ENCODE results near the gene CDKN2B-AS1.
A peak's percentile ranks its signal among the peaks of the same experiment; 100 is the strongest.

CDKN2B-AS1 gene

DNA sequence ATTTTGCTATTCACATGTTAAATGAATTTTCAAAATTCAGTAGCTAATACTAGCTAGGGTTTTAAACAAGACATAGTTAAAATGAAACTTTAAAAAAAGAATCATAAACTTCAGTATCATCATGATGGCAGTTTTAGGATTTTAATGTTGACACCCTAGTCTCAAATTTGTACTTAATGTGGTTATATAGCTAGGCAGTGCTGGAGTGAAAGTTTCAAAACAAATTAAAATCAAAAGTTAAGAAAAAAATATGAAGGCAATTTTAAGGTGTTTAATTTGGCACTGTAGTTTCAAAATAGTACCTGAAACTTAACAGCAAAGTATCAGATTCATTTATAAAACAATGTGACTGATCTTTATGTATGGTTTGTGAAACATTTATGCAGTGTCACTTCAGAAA, 33.8 kb downstream of the CDKN2B-AS1 start:
- TF ChIP-seq, protein P1, sequence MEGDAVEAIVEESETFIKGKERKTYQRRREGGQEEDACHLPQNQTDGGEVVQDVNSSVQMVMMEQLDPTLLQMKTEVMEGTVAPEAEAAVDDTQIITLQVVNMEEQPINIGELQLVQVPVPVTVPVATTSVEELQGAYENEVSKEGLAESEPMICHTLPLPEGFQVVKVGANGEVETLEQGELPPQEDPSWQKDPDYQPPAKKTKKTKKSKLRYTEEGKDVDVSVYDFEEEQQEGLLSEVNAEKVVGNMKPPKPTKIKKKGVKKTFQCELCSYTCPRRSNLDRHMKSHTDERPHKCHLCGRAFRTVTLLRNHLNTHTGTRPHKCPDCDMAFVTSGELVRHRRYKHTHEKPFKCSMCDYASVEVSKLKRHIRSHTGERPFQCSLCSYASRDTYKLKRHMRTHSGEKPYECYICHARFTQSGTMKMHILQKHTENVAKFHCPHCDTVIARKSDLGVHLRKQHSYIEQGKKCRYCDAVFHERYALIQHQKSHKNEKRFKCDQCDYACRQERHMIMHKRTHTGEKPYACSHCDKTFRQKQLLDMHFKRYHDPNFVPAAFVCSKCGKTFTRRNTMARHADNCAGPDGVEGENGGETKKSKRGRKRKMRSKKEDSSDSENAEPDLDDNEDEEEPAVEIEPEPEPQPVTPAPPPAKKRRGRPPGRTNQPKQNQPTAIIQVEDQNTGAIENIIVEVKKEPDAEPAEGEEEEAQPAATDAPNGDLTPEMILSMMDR (IDR thresholded peaks at IDR 0.05; ENCODE audit: low read depth, low read length), result no peak
- H3K4me3 ChIP-seq (replicated peaks in 1 of 2; ENCODE audit: low read depth in 2 of 2, low read length in 2 of 2), result no peak overlapping the region
- no peak for DNase-seq (ENCODE audit: low read depth in 2 of 2)

DNA sequence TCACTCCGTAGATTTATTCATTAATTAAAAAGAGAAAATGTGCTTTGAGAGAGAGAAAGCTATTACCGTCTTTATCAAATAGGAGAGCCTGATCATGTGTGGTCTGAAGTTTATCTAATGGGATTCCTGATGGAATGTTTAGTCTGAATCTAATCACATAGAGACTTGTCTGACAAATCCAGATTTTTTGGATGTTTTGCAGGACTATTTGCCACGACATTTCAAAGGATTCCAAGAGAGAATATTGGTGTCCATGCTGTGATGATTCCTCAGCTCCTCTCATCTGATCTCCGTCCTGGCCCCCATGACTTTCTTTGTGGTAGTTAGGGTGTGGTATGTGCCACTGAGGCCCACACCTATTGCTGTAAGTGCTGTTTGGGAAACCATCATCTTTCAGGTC, 34.6 kb downstream of the CDKN2B-AS1 start:
- DNase-seq (ENCODE audit: low read depth in 2 of 2), result no peak
- H3K4me3 ChIP-seq (replicated peaks in 1 of 2; ENCODE audit: low read depth in 2 of 2, low read length in 2 of 2), result no peak overlapping the region
- TF ChIP-seq, protein P1 (IDR thresholded peaks at IDR 0.05; ENCODE audit: low read depth, low read length), result no peak

GRCh38 chr9:22030101-22030598, 35.6 kb downstream of the CDKN2B-AS1 start:
- DNase-seq (ENCODE audit: low read depth in 2 of 2), result peak; percentile 83 to 89
- TF ChIP-seq, protein P1 (IDR thresholded peaks at IDR 0.05; ENCODE audit: low read depth, low read length), result no peak
- no peak overlapping the region for H3K4me3 ChIP-seq (replicated peaks in 1 of 2; ENCODE audit: low read depth in 2 of 2, low read length in 2 of 2)

GRCh38 chr9:22031655-22032411, 37.2 kb downstream of the CDKN2B-AS1 start:
- no peak overlapping the region for H3K4me3 ChIP-seq (replicated peaks in 1 of 2; ENCODE audit: low read depth in 2 of 2, low read length in 2 of 2)
- TF ChIP-seq, protein P1 (IDR thresholded peaks at IDR 0.05; ENCODE audit: low read depth, low read length), result no peak
- DNase-seq (ENCODE audit: low read depth in 2 of 2), result no peak

- H3K4me3 ChIP-seq (replicated peaks in 1 of 2; ENCODE audit: low read depth in 2 of 2, low read length in 2 of 2), result no peak overlapping the region
- DNase-seq (ENCODE audit: low read depth in 2 of 2), result no peak
- TF ChIP-seq, protein P1 (IDR thresholded peaks at IDR 0.05; ENCODE audit: low read depth, low read length), result no peak
These were observed 38.5 kb downstream of the CDKN2B-AS1 start for GRCh38 chr9:22033012-22033630.

- TF ChIP-seq, protein P1 (IDR thresholded peaks at IDR 0.05; ENCODE audit: low read depth, low read length), result no peak
- no peak overlapping the region for H3K4me3 ChIP-seq (replicated peaks in 1 of 2; ENCODE audit: low read depth in 2 of 2, low read length in 2 of 2)
- DNase-seq (ENCODE audit: low read depth in 2 of 2), result peak in 1 of 2 donors; percentile 23
These were observed 41.0 kb downstream of the CDKN2B-AS1 start for GRCh38 chr9:22035591-22036011.

All from cardiac fibroblast (primary cell).